SK-N-SH treated with all-trans-retinoic acid at 6 μM for 48 hours (cell line): Measurements from ENCODE around the gene ZNF512.

Experiments
- ATAC-seq: fragments of 200-7000 bp; cut with Tn5 transposase; 3 replicates; pipeline ENCODE4 v1.9.1; 2020; ENCODE audit warnings: mild to moderate bottlenecking, moderate library complexity
- ARNTL ChIP-seq: fragments of 450-650 bp; formaldehyde crosslinking; IDR thresholded peaks from 2 replicates; pipeline ENCODE4 v1.5.0; 2020; ENCODE audit warnings: low read depth, mild to moderate bottlenecking, moderate library complexity, borderline replicate concordance
- BACH2 ChIP-seq: fragments of 250-450 bp; sonication (Bioruptor Pico); IDR thresholded peaks from 2 replicates; pipeline ENCODE4 v1.9.0; 2021; ENCODE audit warnings: mild to moderate bottlenecking, borderline replicate concordance
- CREB5 ChIP-seq: fragments of 250-450 bp; sonication (Bioruptor Pico); IDR thresholded peaks from 2 replicates; pipeline ENCODE4 v1.5.1; 2020; ENCODE audit warnings: low read depth, mild to moderate bottlenecking, moderate library complexity
- CSDC2 ChIP-seq: fragments of 250-450 bp; sonication (Bioruptor Pico); IDR thresholded peaks from 2 replicates; pipeline ENCODE4 v1.5.0; 2020; ENCODE audit warnings: mild to moderate bottlenecking, moderate library complexity
- ESRRG ChIP-seq: fragments of 250-450 bp; sonication (Bioruptor Pico); IDR thresholded peaks from 2 replicates; pipeline ENCODE4 v1.6.1; 2021; ENCODE audit warnings: mild to moderate bottlenecking
- GLIS3 ChIP-seq: fragments of 250-450 bp; sonication (Bioruptor Pico); IDR thresholded peaks from 2 replicates; pipeline ENCODE4 v1.5.0; 2020; ENCODE audit warnings: mild to moderate bottlenecking, moderate library complexity
- ISL1 ChIP-seq: fragments of 250-450 bp; sonication (Bioruptor Pico); IDR thresholded peaks from 2 replicates; pipeline ENCODE4 v2.1.2; 2022; ENCODE audit warnings: mild to moderate bottlenecking, moderate library complexity
- OSR1 ChIP-seq: fragments of 250-450 bp; sonication (Bioruptor Pico); IDR thresholded peaks from 2 replicates; pipeline ENCODE4 v1.8.0; 2022; ENCODE audit warnings: moderate library complexity, mild to moderate bottlenecking, inconsistent platforms
- POU6F1 ChIP-seq: fragments of 250-450 bp; sonication (Bioruptor Pico); IDR thresholded peaks from 2 replicates; pipeline ENCODE4 v1.8.0; 2021; ENCODE audit warnings: low read depth, mild to moderate bottlenecking, moderate library complexity, borderline replicate concordance
- PPARA ChIP-seq: fragments of 250-450 bp; sonication (Bioruptor Pico); IDR thresholded peaks from 2 replicates; pipeline ENCODE4 v1.5.0; 2020; ENCODE audit warnings: mild to moderate bottlenecking, borderline replicate concordance
- RARB ChIP-seq: fragments of 250-450 bp; sonication (Bioruptor Pico); IDR thresholded peaks from 2 replicates; pipeline ENCODE4 v1.8.0; 2021; ENCODE audit warnings: mild to moderate bottlenecking, moderate library complexity
- SNAI2 ChIP-seq: fragments of 250-450 bp; sonication (Bioruptor Pico); IDR thresholded peaks from 2 replicates; pipeline ENCODE4 v1.5.0; 2020; ENCODE audit warnings: mild to moderate bottlenecking, moderate library complexity
- TCF4 ChIP-seq: fragments of 250-450 bp; sonication (Bioruptor Pico); IDR thresholded peaks from 2 replicates; pipeline ENCODE4 v1.8.0; 2021; ENCODE audit warnings: mild to moderate bottlenecking, moderate library complexity, borderline replicate concordance
- TSHZ2 ChIP-seq: fragments of 250-450 bp; sonication (Bioruptor Pico); IDR thresholded peaks from 2 replicates; pipeline ENCODE4 v1.5.0; 2020; ENCODE audit warnings: mild to moderate bottlenecking, moderate library complexity
- ZFP3 ChIP-seq: fragments of 250-450 bp; sonication (Bioruptor Pico); IDR thresholded peaks from 2 replicates; pipeline ENCODE4 v1.5.0; 2020; ENCODE audit warnings: mild to moderate bottlenecking, moderate library complexity
- ZFP30 ChIP-seq: fragments of 450-650 bp; formaldehyde crosslinking; IDR thresholded peaks from 2 replicates; pipeline ENCODE4 v1.5.0; 2022; ENCODE audit warnings: mild to moderate bottlenecking, moderate library complexity
- ZNF565 ChIP-seq: fragments of 450-650 bp; formaldehyde crosslinking; conservative IDR thresholded peaks from 2 replicates; pipeline ENCODE4 v1.5.0; 2020; ENCODE audit warnings: low read depth, mild to moderate bottlenecking, moderate library complexity
- ZNF70 ChIP-seq: fragments of 450-650 bp; formaldehyde crosslinking; IDR thresholded peaks from 2 replicates; pipeline ENCODE4 v1.5.0; 2020; ENCODE audit warnings: mild to moderate bottlenecking, moderate library complexity
- ZNF8 ChIP-seq: fragments of 450-650 bp; formaldehyde crosslinking; IDR thresholded peaks from 2 replicates; pipeline ENCODE4 v1.5.0; 2020; ENCODE audit warnings: mild to moderate bottlenecking, moderate library complexity
- TF ChIP-seq, protein P1 (sequence below): fragments of 250-450 bp; sonication (Bioruptor Pico); IDR thresholded peaks from 2 replicates; pipeline ENCODE4 v1.5.1; 2021; ENCODE audit warnings: mild to moderate bottlenecking, moderate library complexity

ZNF512 gene

GRCh38 chr2:27647737-27648136 is 64.9 kb downstream of the ZNF512 start:
- no peak for ATAC-seq
- TF ChIP-seq BACH2 (CRISPR knock-in tag) = no peak
- no peak for TF ChIP-seq ZFP3 (CRISPR knock-in tag)
- TF ChIP-seq ZFP30 (CRISPR knock-in tag) = no peak
- no peak for TF ChIP-seq RARB (CRISPR knock-in tag)
- TF ChIP-seq ARNTL = no peak
- TF ChIP-seq CSDC2 (CRISPR knock-in tag) = no peak
- no peak for TF ChIP-seq CREB5 (CRISPR knock-in tag)
- no peak for TF ChIP-seq OSR1
- no peak for TF ChIP-seq PPARA
- TF ChIP-seq ISL1 (CRISPR knock-in tag) = no peak
- TF ChIP-seq ZNF8 (CRISPR knock-in tag) = no peak
- TF ChIP-seq GLIS3 (CRISPR knock-in tag) = no peak
- TF ChIP-seq SNAI2 (CRISPR knock-in tag) = no peak
- TF ChIP-seq, protein P1, sequence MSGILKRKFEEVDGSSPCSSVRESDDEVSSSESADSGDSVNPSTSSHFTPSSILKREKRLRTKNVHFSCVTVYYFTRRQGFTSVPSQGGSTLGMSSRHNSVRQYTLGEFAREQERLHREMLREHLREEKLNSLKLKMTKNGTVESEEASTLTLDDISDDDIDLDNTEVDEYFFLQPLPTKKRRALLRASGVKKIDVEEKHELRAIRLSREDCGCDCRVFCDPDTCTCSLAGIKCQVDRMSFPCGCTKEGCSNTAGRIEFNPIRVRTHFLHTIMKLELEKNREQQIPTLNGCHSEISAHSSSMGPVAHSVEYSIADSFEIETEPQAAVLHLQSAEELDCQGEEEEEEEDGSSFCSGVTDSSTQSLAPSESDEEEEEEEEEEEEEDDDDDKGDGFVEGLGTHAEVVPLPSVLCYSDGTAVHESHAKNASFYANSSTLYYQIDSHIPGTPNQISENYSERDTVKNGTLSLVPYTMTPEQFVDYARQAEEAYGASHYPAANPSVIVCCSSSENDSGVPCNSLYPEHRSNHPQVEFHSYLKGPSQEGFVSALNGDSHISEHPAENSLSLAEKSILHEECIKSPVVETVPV = no peak
- TF ChIP-seq ZNF565 = no peak
- TF ChIP-seq TSHZ2 = no peak
- TF ChIP-seq ESRRG (CRISPR knock-in tag) = no peak
- TF ChIP-seq TCF4 (CRISPR knock-in tag) = no peak
- TF ChIP-seq ZNF70 (CRISPR knock-in tag) = no peak

DNA sequence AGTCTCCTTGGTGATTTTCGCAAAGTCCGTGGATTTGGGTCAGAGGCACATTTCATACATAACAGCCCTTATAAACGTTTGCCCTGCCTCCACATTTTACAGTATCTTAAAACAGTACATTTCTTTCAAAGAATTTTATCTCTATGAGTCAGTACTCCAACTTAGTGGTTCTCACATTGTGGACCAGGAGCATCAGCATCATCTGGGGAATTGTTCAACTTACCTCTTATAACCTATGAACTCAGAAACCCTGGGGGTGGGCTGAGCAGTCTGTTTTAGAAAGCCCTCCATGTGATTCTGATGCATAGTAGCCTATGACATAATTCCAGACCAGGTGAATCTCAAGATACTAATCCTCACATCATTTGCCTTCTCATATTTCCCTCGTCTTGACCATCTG is 68.2 kb downstream of the ZNF512 start:
- ATAC-seq = no peak
- TF ChIP-seq ARNTL = no peak
- no peak for TF ChIP-seq CSDC2 (CRISPR knock-in tag)
- TF ChIP-seq RARB (CRISPR knock-in tag) = no peak
- no peak for TF ChIP-seq SNAI2 (CRISPR knock-in tag)
- TF ChIP-seq TSHZ2 = no peak
- TF ChIP-seq, protein P1 = no peak
- no peak for TF ChIP-seq ZFP30 (CRISPR knock-in tag)
- TF ChIP-seq POU6F1 = no peak
- no peak for TF ChIP-seq CREB5 (CRISPR knock-in tag)
- no peak for TF ChIP-seq ZNF8 (CRISPR knock-in tag)
- TF ChIP-seq ZNF565 = no peak
- TF ChIP-seq ISL1 (CRISPR knock-in tag) = no peak
- TF ChIP-seq, all 23 proteins: peak for 0
